Suprapubic skin (tissue), 3 donors: ENCODE results near the gene MRPS18A.

Experiments used
- CTCF ChIP-seq, 2 donors: fragments of 200-600 bp in 1 of 2; fragments of 450-650 bp in 1 of 2; sonication (generic) in 1 of 2; IDR thresholded peaks; one replicate each; pipeline ENCODE4 v1.5.1; 2016 to 2019; ENCODE audit warnings: antibody characterized with exemption in 2 of 2, mild to moderate bottlenecking in 1 of 2, moderate library complexity in 1 of 2
- POLR2A ChIP-seq, 2 donors: fragments of 450-650 bp; IDR thresholded peaks; one replicate each; pipeline ENCODE4 v1.6.1; 2017; ENCODE audit warnings: antibody characterized with exemption in 2 of 2, mild to moderate bottlenecking in 2 of 2, moderate library complexity in 2 of 2

GRCh38 chr6:43682724-43683429 lies 4.7 kb downstream of the MRPS18A start:
- TF ChIP-seq POLR2A (IDR thresholded peaks at IDR 0.05) (no peak), CTCF (IDR thresholded peaks at IDR 0.05) (no peak)
